ENCODE measurements around the gene HPGDS. TPM values are rescaled to one million over a fixed set of nuclear protein-coding genes. Genes with fewer than 3 reads are reported as not detected.
"Not testable (repeated sequence)": the region's sequence is repeated elsewhere in the genome, so short reads cannot be mapped to it uniquely, and the experiment has no call there.

HPGDS gene
- total RNA-seq, 2 donors from 2014 or later: not detected

GRCh38 chr4:94334962-94335361 is 7.7 kb downstream of the HPGDS start:
- Mint-ChIP-seq H3K4me3 (no peak overlapping the region), H3K27me3 (ENCODE audit: low read depth) (no peaks in the 10 kb centered on the region), H3K27ac (no peak overlapping the region), H3K36me3 (ENCODE audit: insufficient read depth in 2 of 2) (no peaks in the 10 kb centered on the region), H3K4me1 (ENCODE audit: low read depth) (peaks cover 16% of the 10 kb centered on the region), H3K9me3 (no peaks in the 10 kb centered on the region)
- no peak for ATAC-seq (replicated peaks in 1 of 2)
- no peak for DNase-seq

- DNase-seq: no peak
- Mint-ChIP-seq H3K4me1 (ENCODE audit: low read depth) (peaks cover 11% of the 10 kb centered on the region), H3K27ac (no peak overlapping the region), H3K36me3 (ENCODE audit: insufficient read depth in 2 of 2) (no peaks in the 10 kb centered on the region), H3K4me3 (no peak overlapping the region), H3K27me3 (ENCODE audit: low read depth) (no peaks in the 10 kb centered on the region), H3K9me3 (no peaks in the 10 kb centered on the region)
- ATAC-seq (replicated peaks in 1 of 2): no peak
These were observed 8.2 kb downstream of the HPGDS start for GRCh38 chr4:94334476-94334875.

GRCh38 chr4:94333866-94334265 is 8.8 kb downstream of the HPGDS start:
- H3K9me3 Mint-ChIP-seq: no peaks in the 10 kb centered on the region
- ATAC-seq (replicated peaks in 1 of 2) (no peak), DNase-seq (no peak)
- H3K4me3 Mint-ChIP-seq: no peak overlapping the region
- H3K36me3 Mint-ChIP-seq (ENCODE audit: insufficient read depth in 2 of 2): no peaks in the 10 kb centered on the region
- H3K4me1 Mint-ChIP-seq (ENCODE audit: low read depth): peaks cover 5% of the 10 kb centered on the region
- no peaks in the 10 kb centered on the region for H3K27me3 Mint-ChIP-seq (ENCODE audit: low read depth)
- H3K27ac Mint-ChIP-seq: no peak overlapping the region

- DNase-seq: no peak
- no peak for ATAC-seq (replicated peaks in 1 of 2)
- no peaks in the 10 kb centered on the region for H3K9me3 Mint-ChIP-seq
- H3K4me1 Mint-ChIP-seq (ENCODE audit: low read depth): no peaks in the 10 kb centered on the region
- no peak overlapping the region for H3K27ac Mint-ChIP-seq
- H3K36me3 Mint-ChIP-seq (ENCODE audit: insufficient read depth in 2 of 2): no peaks in the 10 kb centered on the region
- H3K27me3 Mint-ChIP-seq (ENCODE audit: low read depth): no peaks in the 10 kb centered on the region
- H3K4me3 Mint-ChIP-seq: no peak overlapping the region
These were observed 9.5 kb downstream of the HPGDS start for GRCh38 chr4:94332983-94333590.

- ATAC-seq (replicated peaks in 1 of 2): no peak
- H3K4me1 Mint-ChIP-seq (ENCODE audit: low read depth): no peaks in the 10 kb centered on the region
- no peak overlapping the region for H3K4me3 Mint-ChIP-seq
- H3K27me3 Mint-ChIP-seq (ENCODE audit: low read depth): no peaks in the 10 kb centered on the region
- H3K36me3 Mint-ChIP-seq (ENCODE audit: insufficient read depth in 2 of 2): peaks cover 8 to 11% of the 10 kb centered on the region in 2 donors
- peaks cover 4 to 5% of the 10 kb centered on the region in 2 donors for H3K9me3 Mint-ChIP-seq
- DNase-seq: no peak
- H3K27ac Mint-ChIP-seq: no peak overlapping the region
These were observed 12.7 kb downstream of the HPGDS start for GRCh38 chr4:94329933-94330332.

GRCh38 chr4:94325835-94326234 is 16.8 kb downstream of the HPGDS start:
- ATAC-seq (replicated peaks in 1 of 2) (no peak), DNase-seq (no peak)
- Mint-ChIP-seq H3K9me3 (peaks cover 9 to 15% of the 10 kb centered on the region in 2 donors), H3K36me3 (ENCODE audit: insufficient read depth in 2 of 2) (peaks cover 19% of the 10 kb centered on the region in 2 donors), H3K4me1 (ENCODE audit: low read depth) (no peaks in the 10 kb centered on the region), H3K27me3 (ENCODE audit: low read depth) (no peaks in the 10 kb centered on the region), H3K27ac (no peak overlapping the region), H3K4me3 (no peak overlapping the region)

DNA sequence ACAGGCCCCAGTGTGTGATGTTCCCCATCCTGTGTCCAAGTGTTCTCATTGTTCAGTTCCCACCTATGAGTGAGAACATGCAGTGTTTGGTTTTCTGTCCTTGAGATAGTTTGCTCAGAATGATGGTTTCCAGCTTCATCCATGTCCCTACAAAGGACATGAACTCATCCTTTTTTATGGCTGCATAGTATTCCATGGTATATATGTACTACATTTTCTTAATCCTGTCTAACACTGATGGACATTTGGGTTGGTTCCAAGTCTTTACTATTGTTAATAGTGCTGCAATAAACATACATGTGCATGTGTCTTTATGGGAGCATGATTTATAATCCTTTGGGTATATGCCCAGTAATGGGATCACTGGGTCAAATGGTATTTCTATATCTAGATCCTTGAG is 22.7 kb downstream of the HPGDS start:
- not testable (repeated sequence) for H3K27ac Mint-ChIP-seq; H3K4me1 Mint-ChIP-seq (ENCODE audit: low read depth)
- peaks cover 11 to 16% of the 10 kb centered on the region in 2 donors for H3K36me3 Mint-ChIP-seq (ENCODE audit: insufficient read depth in 2 of 2)

GRCh38 chr4:94307231-94307871 is 35.3 kb downstream of the HPGDS start:
- Mint-ChIP-seq H3K27me3 (ENCODE audit: low read depth) (no peaks in the 10 kb centered on the region), H3K36me3 (ENCODE audit: insufficient read depth in 2 of 2) (peaks cover 0 to 6% of the 10 kb centered on the region in 2 donors), H3K27ac (no peak overlapping the region), H3K4me3 (no peak overlapping the region), H3K4me1 (ENCODE audit: low read depth) (peaks cover 5% of the 10 kb centered on the region), H3K9me3 (peaks cover 0 to 1% of the 10 kb centered on the region in 2 donors)
- DNase-seq (no peak), ATAC-seq (replicated peaks in 1 of 2) (no peak)

More for the DNA sequence above, 22.7 kb downstream of the HPGDS start:
- peaks cover 7 to 12% of the 10 kb centered on the region in 2 donors for H3K9me3 Mint-ChIP-seq
- H3K27me3 Mint-ChIP-seq (ENCODE audit: low read depth); ATAC-seq (replicated peaks in 1 of 2); H3K4me3 Mint-ChIP-seq; DNase-seq: not testable (repeated sequence)

DNA sequence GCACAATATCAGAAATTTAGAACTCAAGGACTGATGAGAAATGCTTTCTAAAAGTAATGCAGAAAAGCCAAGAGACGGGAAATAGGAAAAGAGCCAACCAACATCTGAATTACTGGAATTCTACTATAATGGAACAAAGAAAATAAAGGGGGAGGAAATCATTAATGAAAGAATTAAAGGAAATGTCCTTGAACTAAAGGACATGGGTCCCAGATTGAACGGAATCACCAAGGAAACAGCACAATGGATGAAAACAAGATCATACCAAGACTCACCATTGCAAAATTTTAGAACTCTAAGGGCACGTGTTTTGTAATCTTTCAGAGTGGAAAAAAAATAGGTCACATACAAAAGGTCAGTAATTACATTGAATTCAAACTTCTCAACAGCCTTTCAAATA is 35.9 kb downstream of the HPGDS start:
- Mint-ChIP-seq H3K27ac (no peak overlapping the region), H3K4me3 (no peak overlapping the region), H3K4me1 (ENCODE audit: low read depth) (peaks cover 5% of the 10 kb centered on the region), H3K27me3 (ENCODE audit: low read depth) (no peaks in the 10 kb centered on the region), H3K9me3 (no peaks in the 10 kb centered on the region), H3K36me3 (ENCODE audit: insufficient read depth in 2 of 2) (peaks cover 0 to 6% of the 10 kb centered on the region in 2 donors)
- no peak for ATAC-seq (replicated peaks in 1 of 2)
- no peak for DNase-seq

- Mint-ChIP-seq H3K27me3 (ENCODE audit: low read depth) (no peaks in the 10 kb centered on the region), H3K9me3 (no peaks in the 10 kb centered on the region), H3K4me1 (ENCODE audit: low read depth) (peaks cover 5% of the 10 kb centered on the region), H3K27ac (no peak overlapping the region), H3K36me3 (ENCODE audit: insufficient read depth in 2 of 2) (peaks cover 0 to 4% of the 10 kb centered on the region in 2 donors), H3K4me3 (no peak overlapping the region)
- DNase-seq: no peak
- ATAC-seq (replicated peaks in 1 of 2): peak in 1 of 2 donors; percentile 25
These were observed 37.0 kb downstream of the HPGDS start for GRCh38 chr4:94305466-94306225.

GRCh38 chr4:94304365-94304971 is 38.2 kb downstream of the HPGDS start:
- ATAC-seq (replicated peaks in 1 of 2) (no peak), DNase-seq (peak in 1 of 2 donors; percentile 1)
- no peaks in the 10 kb centered on the region for H3K27me3 Mint-ChIP-seq (ENCODE audit: low read depth)

DNA sequence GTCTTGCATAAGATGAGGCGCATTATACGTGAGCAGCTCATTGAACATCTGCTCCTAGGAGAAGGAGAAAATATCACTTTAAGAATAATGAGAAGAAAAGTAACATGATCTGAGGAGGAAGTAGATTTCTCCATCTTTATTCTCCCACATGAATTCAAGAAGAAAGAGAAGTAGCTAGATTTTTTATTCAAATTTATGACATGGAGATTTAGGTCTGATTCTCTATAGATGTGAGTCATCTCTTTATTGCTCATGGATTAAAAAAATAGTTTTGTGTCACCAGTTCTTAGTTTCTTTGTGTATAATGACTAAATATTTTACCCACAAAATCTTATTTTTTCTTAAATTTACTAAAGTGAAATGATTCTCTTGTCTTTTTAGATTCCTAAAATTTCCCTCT is 40.4 kb downstream of the HPGDS start:
- DNase-seq (no peak), ATAC-seq (replicated peaks in 1 of 2) (no peak)
- Mint-ChIP-seq H3K4me1 (ENCODE audit: low read depth) (peaks cover 5% of the 10 kb centered on the region), H3K9me3 (no peaks in the 10 kb centered on the region), H3K27me3 (ENCODE audit: low read depth) (no peaks in the 10 kb centered on the region), H3K36me3 (ENCODE audit: insufficient read depth in 2 of 2) (no peaks in the 10 kb centered on the region), H3K4me3 (no peak overlapping the region), H3K27ac (no peak overlapping the region)

More at GRCh38 chr4:94304365-94304971, 38.2 kb downstream of the HPGDS start:
- peaks cover 5% of the 10 kb centered on the region for H3K4me1 Mint-ChIP-seq (ENCODE audit: low read depth)
- no peak overlapping the region for H3K4me3 Mint-ChIP-seq
- no peaks in the 10 kb centered on the region for H3K9me3 Mint-ChIP-seq
- H3K27ac Mint-ChIP-seq: no peak overlapping the region
- H3K36me3 Mint-ChIP-seq (ENCODE audit: insufficient read depth in 2 of 2): no peaks in the 10 kb centered on the region

- Mint-ChIP-seq H3K4me1 (ENCODE audit: low read depth) (no peaks in the 10 kb centered on the region), H3K36me3 (ENCODE audit: insufficient read depth in 2 of 2) (no peaks in the 10 kb centered on the region), H3K4me3 (no peak overlapping the region), H3K9me3 (no peaks in the 10 kb centered on the region), H3K27ac (no peak overlapping the region), H3K27me3 (ENCODE audit: low read depth) (no peaks in the 10 kb centered on the region)
- ATAC-seq (replicated peaks in 1 of 2) (no peak), DNase-seq (no peak)
These were observed 43.8 kb downstream of the HPGDS start for GRCh38 chr4:94298725-94299252.
